Activated T-helper 1 cell treated with anti-CD3 and anti-CD28 coated beads, Interleukin-12 subunit alpha, Interleukin-12 subunit beta, Interleukin-2, Interleukin-4 antibody, amounts not matched to agents 30 ng/mL and 10 ng/mL and 1 ng/mL, durations not matched to agents 14 hours and 24 hours and 36 hours (primary cell): ENCODE measurements around the gene BDH1. TPM values are rescaled to one million over a fixed set of nuclear protein-coding genes. Genes with fewer than 3 reads are reported as not detected.
"Not testable (repeated sequence)": the region's sequence is repeated elsewhere in the genome, so short reads cannot be mapped to it uniquely, and the experiment has no call there.

Experiments used
- DNase-seq: peaks from one replicate; pipeline ENCODE4 v3.0.0; 2021; ENCODE audit warnings: low spot score
- H3K27ac Mint-ChIP-seq: one replicate; pipeline ENCODE4 v1.8.0; 2021; ENCODE audit warnings: mild to moderate bottlenecking, mixed read lengths
- H3K27me3 Mint-ChIP-seq: one replicate; pipeline ENCODE4 v1.8.0; 2022; ENCODE audit warnings: mild to moderate bottlenecking, moderate library complexity, mixed read lengths; ENCODE audit not compliant: insufficient read depth
- H3K36me3 Mint-ChIP-seq: one replicate; pipeline ENCODE4 v1.8.0; 2021; ENCODE audit warnings: low read depth, mixed read lengths
- H3K4me1 Mint-ChIP-seq: one replicate; pipeline ENCODE4 v1.8.0; 2021; ENCODE audit warnings: low read depth, mixed read lengths
- H3K4me3 Mint-ChIP-seq: one replicate; pipeline ENCODE4 v1.8.0; 2021; ENCODE audit warnings: mild to moderate bottlenecking, moderate library complexity, mixed read lengths
- H3K9me3 Mint-ChIP-seq: one replicate; pipeline ENCODE4 v1.8.0; 2021; ENCODE audit warnings: mixed read lengths
- intact Hi-C: fragments of 100-400 bp; cut with micrococcal nuclease; formaldehyde crosslinking; loops from one replicate; pipeline ENCODE4 v1.15.1; 2024
- total RNA-seq: library from RNA; stranded (reverse); gene quantifications from 2 replicates; pipeline ENCODE4 v1.2.3, GENCODE V29; 2022

The BDH1 gene
- total RNA-seq, 1 donor from 2014 or later, result 120 TPM

DNA sequence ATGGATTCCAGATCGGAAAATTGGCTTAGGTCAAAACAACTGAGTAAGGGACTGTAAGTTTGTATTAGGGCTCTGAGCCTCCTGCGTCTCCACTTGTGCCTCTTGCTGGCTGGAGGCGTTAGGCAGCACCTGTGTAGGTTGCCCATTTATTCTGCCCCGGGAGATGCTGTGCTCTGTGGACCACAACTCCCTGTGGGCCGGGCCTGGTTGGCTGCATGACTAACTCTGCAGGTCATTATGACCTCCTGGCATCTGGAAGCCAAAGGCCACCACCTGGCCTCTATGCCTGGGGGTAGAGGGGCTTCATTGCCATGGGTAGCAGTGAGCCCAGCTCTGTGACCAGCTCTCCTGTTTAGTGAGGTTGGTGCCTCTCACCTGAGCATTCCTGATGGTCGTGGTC, 36.0 kb upstream of the BDH1 start:
- H3K4me3 Mint-ChIP-seq, result no peak overlapping the region
- H3K4me1 Mint-ChIP-seq, result peaks cover 33% of the 10 kb centered on the region
- intact Hi-C loops, result no loop called here
- peak overlapping the region; percentile 87 for H3K27ac Mint-ChIP-seq
- peaks cover 3% of the 10 kb centered on the region for H3K36me3 Mint-ChIP-seq
- no peaks in the 10 kb centered on the region for H3K27me3 Mint-ChIP-seq
- no peak for DNase-seq
- H3K9me3 Mint-ChIP-seq, result no peaks in the 10 kb centered on the region

DNA sequence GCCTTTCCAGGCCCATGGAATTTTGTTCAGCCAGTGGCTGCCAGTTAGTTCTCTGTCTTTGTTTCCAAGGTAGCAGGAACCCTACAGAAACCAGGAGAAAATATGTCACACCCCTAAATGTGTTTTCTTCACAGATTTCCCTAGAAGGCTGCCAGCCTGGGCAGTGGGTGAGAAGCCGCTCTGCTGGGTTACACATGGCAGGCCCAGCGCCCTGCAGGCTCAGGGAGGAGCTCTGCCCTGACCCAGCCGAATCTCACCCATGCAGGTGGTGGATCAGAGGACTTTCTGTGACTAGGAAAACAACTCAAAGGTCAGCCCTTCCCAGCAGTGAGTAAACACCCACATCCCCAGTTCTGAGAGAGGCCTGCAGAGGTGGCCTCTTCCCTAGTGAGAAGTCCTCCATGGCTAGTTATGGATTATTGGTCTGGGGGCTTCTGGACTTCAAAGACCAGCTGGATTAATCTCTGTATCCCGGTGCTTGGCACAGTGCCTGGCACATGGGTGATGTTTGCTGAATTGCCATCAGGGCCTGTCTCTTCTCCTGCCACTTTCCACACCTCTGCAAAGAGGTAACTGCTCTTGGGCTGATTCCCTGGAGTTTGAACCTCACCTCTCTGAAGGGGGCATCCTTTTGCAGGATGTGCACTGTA, 34.7 kb upstream of the BDH1 start:
- no peaks in the 10 kb centered on the region for H3K9me3 Mint-ChIP-seq
- H3K27me3 Mint-ChIP-seq, result no peaks in the 10 kb centered on the region
- intact Hi-C loops, result no loop called here
- no peak overlapping the region for H3K27ac Mint-ChIP-seq
- H3K36me3 Mint-ChIP-seq, result peaks cover 3% of the 10 kb centered on the region
- DNase-seq, result no peak
- peaks cover 33% of the 10 kb centered on the region for H3K4me1 Mint-ChIP-seq
- H3K4me3 Mint-ChIP-seq, result no peak overlapping the region

DNA sequence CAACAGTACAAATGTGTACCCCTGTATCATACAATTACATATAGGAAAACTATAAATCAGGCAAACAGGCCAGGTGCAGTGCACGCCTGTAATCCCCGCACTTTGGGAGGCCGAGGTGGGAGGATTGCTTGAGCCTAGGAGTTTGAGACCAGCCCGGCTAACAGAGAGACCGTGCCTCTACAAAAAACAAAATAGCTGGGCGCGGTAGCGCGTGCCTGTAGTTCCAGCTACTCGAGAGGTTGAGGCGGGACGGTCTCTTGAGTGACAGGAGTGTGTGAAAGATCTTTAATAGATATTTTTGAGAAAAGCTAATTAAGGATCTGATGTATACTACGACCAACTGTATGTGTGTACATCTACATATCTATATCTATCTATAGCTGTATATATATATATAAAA, 33.8 kb upstream of the BDH1 start:
- Mint-ChIP-seq H3K9me3 (no peaks in the 10 kb centered on the region), H3K4me3 (no peak overlapping the region), H3K27me3 (no peaks in the 10 kb centered on the region), H3K4me1 (peaks cover 33% of the 10 kb centered on the region), H3K27ac (no peak overlapping the region), H3K36me3 (peaks cover 3% of the 10 kb centered on the region)
- no peak for DNase-seq
- intact Hi-C loops, result no loop called here

DNA sequence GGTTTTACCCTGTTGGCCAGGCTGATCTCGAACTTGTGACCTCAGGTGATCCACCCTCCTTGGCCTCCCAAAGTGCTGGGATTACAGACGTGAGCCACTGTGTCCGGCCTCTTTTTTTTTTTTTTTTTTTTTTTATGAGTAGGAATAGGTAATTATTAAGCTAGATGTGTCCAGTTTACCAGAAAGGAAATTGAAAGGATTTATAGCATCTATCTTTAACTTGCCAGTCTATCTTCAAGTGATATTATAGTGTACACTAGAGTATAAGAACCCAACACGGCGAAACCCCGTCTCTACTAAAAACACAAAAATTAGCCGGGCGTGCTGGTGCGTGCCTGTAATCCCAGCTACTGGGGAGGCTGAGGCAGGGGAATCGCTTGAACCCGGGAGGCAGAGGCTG, 31.0 kb upstream of the BDH1 start:
- DNase-seq, H3K9me3 Mint-ChIP-seq, H3K4me3 Mint-ChIP-seq, intact Hi-C loops, H3K36me3 Mint-ChIP-seq, H3K27ac Mint-ChIP-seq, H3K27me3 Mint-ChIP-seq: not testable (repeated sequence)
- peaks cover 18% of the 10 kb centered on the region for H3K4me1 Mint-ChIP-seq

DNA sequence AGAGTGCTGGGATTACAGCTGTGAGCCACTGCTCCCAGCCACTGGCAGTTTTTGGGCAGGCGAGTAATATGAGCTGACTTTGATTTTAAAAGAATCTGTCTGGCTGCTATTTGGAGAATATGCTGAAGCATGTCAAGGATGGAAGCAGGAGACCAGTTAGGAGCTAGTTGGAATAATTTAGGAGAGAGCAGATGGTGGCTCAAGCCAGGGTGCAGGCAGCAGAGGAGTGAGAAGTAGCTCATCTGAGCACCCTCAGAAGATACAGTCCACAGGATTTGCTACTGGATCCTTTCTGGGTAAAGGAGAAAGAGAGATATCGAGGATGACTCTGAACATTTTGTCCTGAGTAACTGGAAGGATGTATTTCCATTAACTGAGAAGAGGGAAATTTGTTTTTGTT, 30.4 kb upstream of the BDH1 start:
- intact Hi-C loops, result no loop called here

DNA sequence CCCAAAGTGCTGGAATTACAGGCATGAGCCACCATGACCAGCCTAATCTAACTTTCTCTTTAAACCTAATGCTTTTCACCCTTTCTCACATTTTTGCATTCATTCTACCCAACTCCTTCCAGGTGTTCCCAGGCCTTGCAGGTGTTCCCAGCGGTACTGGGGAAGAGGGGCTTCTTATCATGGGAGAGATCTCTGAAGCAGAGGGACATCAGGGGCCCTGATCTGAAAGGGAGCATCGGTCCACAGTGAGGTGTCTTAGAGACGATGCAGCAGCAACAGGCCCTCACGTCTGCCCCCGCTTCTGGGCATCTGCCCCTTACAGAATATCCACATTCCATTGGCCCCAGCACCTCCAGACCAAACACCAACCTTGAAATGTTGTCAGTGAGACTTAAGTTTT, 29.0 kb upstream of the BDH1 start:
- intact Hi-C loops, result no loop called here
- Mint-ChIP-seq H3K27me3 (no peaks in the 10 kb centered on the region), H3K9me3 (no peaks in the 10 kb centered on the region), H3K36me3 (no peaks in the 10 kb centered on the region), H3K4me1 (no peaks in the 10 kb centered on the region), H3K4me3 (no peak overlapping the region), H3K27ac (no peak overlapping the region)
- DNase-seq, result no peak

More for the DNA sequence above, 30.4 kb upstream of the BDH1 start:
- no peaks in the 10 kb centered on the region for H3K27me3 Mint-ChIP-seq
- H3K4me1 Mint-ChIP-seq, result peaks cover 12% of the 10 kb centered on the region
- H3K36me3 Mint-ChIP-seq, result no peaks in the 10 kb centered on the region
- H3K9me3 Mint-ChIP-seq, result no peaks in the 10 kb centered on the region
- H3K27ac Mint-ChIP-seq, result no peak overlapping the region
- no peak for DNase-seq
- H3K4me3 Mint-ChIP-seq, result no peak overlapping the region

DNA sequence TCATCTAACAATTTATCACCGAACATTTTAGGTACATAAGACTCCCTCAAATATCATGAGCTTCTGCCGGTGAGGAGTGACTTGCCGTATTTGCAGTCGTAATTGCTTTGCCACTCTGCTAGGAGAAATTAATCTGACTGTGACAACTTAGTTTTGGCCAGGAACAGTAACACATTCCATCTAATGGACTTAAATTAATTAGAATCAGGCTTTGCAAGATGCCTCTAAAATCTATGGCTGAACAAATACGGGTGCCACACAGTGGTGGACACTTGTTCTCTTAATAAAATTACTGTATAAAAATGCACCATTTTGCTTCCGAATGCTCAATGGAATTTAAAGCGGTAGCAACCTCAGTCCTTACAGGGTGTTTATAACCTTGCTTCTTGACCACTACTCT, 27.6 kb upstream of the BDH1 start:
- H3K9me3 Mint-ChIP-seq, result no peaks in the 10 kb centered on the region
- no peak overlapping the region for H3K27ac Mint-ChIP-seq
- DNase-seq, result no peak
- H3K4me3 Mint-ChIP-seq, result no peak overlapping the region
- no peaks in the 10 kb centered on the region for H3K4me1 Mint-ChIP-seq
- intact Hi-C loops, result no loop called here
- H3K36me3 Mint-ChIP-seq, result no peaks in the 10 kb centered on the region
- H3K27me3 Mint-ChIP-seq, result no peaks in the 10 kb centered on the region

DNA sequence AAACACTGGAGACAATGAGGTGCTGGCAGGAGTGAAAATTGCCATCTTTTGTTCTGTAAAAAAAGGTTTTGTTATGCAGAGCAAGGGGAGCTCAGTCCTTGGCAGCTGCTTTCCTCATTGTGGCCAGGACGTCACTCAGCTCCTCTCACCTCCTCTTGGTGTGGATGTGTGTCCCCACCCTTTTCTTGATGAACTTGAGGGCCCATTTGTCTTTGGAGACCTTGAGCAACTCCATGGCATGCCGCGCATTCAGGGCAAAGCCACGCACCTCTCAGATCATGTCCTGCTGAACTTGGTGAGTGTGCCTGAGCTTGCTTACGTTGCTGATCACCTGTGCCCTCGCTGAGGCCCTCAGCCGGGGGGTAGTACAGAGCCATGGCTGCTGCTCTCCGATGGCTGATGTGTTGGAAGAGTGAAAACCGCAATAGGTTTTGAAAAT, 24.5 kb upstream of the BDH1 start:
- peaks cover 2% of the 10 kb centered on the region for H3K36me3 Mint-ChIP-seq
- H3K4me1 Mint-ChIP-seq, result no peaks in the 10 kb centered on the region
- no peaks in the 10 kb centered on the region for H3K27me3 Mint-ChIP-seq

DNA sequence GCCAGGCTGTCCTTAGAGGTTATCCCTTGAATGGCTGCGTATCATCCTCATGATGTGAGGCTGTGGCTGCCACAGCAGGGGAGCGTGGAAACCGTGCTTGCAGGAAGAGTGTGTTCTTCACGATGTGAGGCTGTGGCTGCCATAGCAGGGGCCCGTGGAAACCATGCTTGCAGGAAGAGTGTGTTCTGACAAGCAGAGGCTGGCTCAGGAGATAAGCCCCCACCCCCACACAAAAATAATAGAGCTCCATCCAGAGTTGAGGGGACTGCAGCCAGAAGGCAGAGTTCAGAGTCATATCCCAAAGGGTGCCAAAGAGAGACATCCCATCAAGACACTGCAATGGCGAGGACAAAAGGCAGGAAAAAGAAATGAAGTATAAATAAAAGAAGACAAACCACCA, 22.6 kb upstream of the BDH1 start:
- H3K9me3 Mint-ChIP-seq, result no peaks in the 10 kb centered on the region
- intact Hi-C loops, result no loop called here
- no peak overlapping the region for H3K4me3 Mint-ChIP-seq
- DNase-seq, result no peak
- H3K27ac Mint-ChIP-seq, result no peak overlapping the region
- H3K36me3 Mint-ChIP-seq, result peaks cover 2% of the 10 kb centered on the region
- H3K27me3 Mint-ChIP-seq, result no peaks in the 10 kb centered on the region
- H3K4me1 Mint-ChIP-seq, result no peaks in the 10 kb centered on the region

More for the DNA sequence above, 24.5 kb upstream of the BDH1 start:
- DNase-seq, result no peak
- Mint-ChIP-seq H3K9me3 (no peaks in the 10 kb centered on the region), H3K4me3 (no peak overlapping the region), H3K27ac (no peak overlapping the region)
- intact Hi-C loops, result no loop called here

DNA sequence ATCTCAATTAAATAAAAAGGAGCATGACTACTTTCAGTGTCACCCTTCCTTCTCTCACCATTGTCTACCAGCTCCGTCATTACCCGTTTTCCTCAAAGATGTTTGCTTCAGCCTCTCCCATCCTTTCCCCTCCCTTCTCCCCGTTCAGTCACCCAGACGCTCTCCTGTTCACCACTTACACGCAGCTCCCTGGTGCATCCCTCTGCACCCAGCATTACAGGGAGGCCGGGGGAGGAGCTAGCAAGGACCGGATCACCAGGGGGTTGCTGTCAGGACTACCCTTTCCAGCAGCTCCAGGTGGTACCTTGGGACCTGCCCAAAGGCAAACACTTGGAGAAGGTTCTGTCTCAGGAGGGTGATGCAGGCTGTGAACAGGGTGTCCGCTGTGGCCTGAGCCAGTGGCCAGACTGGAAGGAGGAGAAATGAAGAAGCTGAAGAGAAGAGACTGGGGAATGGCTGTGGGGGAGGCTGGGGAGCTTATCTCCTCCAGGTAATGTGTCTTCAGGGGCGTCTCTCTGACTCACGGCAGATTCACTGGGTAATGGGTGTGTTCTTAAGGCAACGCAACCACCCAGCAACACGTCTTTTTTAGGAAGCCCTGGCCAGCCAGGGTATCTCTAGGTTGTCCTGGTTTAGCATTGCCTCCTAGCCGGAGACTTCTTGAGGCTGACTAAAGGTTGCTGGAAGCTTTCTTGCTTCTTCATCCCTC, 21.8 kb upstream of the BDH1 start:
- Mint-ChIP-seq H3K4me1 (no peaks in the 10 kb centered on the region), H3K27me3 (no peaks in the 10 kb centered on the region), H3K36me3 (peaks cover 2% of the 10 kb centered on the region), H3K9me3 (peaks cover 3% of the 10 kb centered on the region), H3K27ac (no peak overlapping the region), H3K4me3 (no peak overlapping the region)
- no peak for DNase-seq
- intact Hi-C loops, result no loop called here

DNA sequence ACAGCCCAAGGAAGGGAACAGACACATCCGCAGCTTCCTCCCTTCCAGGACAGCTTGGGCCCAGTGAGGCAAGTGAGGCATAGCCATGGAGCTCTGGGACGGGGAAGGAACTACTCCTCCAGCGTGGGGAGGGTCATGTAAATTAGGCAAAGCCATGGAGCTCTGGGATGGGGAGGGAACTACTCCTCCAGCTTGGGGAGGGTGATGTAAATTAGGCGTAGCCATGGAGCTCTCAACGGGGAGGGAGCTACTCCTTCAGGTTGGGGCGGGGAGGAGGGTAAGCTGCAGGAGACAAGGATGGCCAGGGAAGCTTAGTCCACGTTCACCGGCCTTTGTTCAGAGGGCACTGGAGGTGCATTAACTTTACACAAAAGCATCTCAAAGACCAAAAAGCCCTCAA, 21.1 kb upstream of the BDH1 start:
- Mint-ChIP-seq H3K27me3 (no peaks in the 10 kb centered on the region), H3K4me3 (no peak overlapping the region), H3K9me3 (peaks cover 3% of the 10 kb centered on the region), H3K36me3 (peaks cover 2% of the 10 kb centered on the region), H3K4me1 (no peaks in the 10 kb centered on the region), H3K27ac (no peak overlapping the region)
- DNase-seq, result no peak
- intact Hi-C loops, result no loop called here

DNA sequence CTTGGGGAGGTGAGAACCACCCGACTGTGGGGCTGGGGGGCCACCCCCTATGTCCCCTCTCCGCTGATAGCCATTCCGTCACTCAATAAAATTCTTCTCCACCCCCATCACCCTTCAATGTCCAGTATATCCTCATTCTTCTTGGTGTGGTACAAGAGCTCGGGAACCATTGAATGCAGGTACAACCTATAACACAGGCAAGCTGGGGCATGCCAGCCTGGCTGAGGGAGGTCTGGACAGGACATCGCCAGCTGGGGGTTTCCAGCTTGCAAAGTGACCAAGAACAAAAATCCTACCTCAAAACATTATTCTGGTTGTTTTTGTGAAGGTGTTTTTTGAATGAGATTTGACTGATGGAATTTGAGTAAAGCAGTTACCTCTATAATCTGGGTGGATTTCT, 19.6 kb upstream of the BDH1 start:
- H3K27me3 Mint-ChIP-seq, result no peaks in the 10 kb centered on the region
- no peak overlapping the region for H3K4me3 Mint-ChIP-seq
- peaks cover 5% of the 10 kb centered on the region for H3K9me3 Mint-ChIP-seq
- H3K36me3 Mint-ChIP-seq, result peaks cover 2% of the 10 kb centered on the region
- H3K27ac Mint-ChIP-seq, result no peak overlapping the region
- intact Hi-C loops, result no loop called here
- no peak for DNase-seq
- H3K4me1 Mint-ChIP-seq, result no peaks in the 10 kb centered on the region

DNA sequence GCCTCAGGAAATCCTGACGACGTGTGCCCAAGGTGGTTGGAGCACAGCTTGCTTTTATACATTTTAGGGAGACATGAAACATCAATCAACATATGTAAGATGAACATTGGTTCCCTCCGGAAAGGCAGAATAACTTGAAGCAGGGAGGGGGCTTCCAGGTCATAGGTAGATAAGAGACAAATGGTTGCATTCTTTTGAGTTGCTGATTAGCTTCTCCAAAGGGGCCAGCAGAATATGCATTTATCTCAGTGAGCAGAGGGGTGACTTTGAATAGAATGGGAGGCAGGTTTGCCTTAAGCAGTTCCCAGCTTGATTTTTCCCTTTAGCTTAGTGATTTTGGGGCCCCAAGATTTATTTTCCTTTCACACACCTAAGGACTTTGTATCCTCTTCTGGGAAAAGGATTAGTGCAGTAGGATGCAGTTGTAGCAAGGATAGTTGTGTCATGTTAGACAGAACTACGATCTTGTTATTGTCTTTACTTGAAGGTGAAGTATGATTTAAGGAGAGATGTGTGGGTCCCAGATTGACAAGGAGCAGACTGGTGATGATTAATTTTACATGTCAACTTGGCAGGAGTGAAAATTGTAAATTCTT, 18.7 kb upstream of the BDH1 start:
- H3K36me3 Mint-ChIP-seq, H3K4me3 Mint-ChIP-seq, H3K4me1 Mint-ChIP-seq, H3K27ac Mint-ChIP-seq, H3K27me3 Mint-ChIP-seq, DNase-seq, intact Hi-C loops: not testable (repeated sequence)
- H3K9me3 Mint-ChIP-seq, result peaks cover 13% of the 10 kb centered on the region
